HG02759 (cell line): Measurements from ENCODE around the gene CHRNA3.
"Not testable (repeated sequence)": the region's sequence is repeated elsewhere in the genome, so short reads cannot be mapped to it uniquely, and the experiment has no call there.

Experiments
- ATAC-seq: cut with Tn5 transposase; IDR thresholded peaks from one replicate; pipeline ENCODE4 v1.9.1; 2021; ENCODE audit warnings: mild to moderate bottlenecking, moderate library complexity; ENCODE audit not compliant: unreplicated experiment

The CHRNA3 gene

DNA sequence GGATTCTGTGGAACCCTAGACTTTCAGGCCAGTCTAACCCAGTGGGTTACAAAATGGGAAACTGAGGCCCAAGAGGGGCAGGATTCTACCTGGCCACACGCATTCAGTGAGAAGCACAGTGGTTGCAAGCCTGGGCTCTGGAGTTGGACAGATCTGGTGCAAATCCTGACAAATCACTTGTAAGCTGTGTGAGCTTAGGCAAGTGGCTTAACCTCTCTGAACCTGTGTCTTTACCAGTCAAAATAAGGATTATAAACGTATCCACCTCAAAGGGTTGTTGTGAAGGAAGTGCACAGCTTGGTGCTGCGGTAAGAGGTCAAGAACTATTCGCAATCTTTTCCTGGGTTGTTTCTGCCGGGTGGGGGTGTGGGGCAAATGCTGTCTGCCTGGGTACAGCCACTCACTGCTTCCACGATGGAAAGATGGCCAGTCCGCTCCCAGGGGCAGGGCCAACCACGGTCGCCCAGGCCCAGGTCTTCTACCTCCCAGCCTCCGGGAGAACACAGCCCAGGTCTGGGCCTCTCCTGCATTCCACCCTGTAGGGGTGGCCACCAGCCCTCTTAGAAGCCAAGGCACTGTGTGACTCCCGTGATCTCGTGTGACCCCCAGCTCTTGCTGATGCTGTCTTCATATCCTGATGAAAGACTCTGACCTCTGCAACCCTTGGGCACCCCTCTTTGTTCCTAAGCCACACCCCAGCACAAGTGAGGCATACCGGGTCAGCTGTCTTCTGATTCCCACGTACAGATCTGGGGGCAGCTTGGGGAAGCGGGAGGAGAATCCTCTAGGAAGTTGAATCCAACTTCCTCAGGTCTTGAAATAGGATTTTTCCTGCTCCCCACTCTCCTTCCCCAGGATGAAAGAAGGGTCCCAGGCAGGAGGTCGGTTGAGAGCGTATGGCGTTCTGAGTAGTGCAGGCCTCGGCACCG is 1.5 kb downstream of the CHRNA3 start:
- no peak for ATAC-seq

DNA sequence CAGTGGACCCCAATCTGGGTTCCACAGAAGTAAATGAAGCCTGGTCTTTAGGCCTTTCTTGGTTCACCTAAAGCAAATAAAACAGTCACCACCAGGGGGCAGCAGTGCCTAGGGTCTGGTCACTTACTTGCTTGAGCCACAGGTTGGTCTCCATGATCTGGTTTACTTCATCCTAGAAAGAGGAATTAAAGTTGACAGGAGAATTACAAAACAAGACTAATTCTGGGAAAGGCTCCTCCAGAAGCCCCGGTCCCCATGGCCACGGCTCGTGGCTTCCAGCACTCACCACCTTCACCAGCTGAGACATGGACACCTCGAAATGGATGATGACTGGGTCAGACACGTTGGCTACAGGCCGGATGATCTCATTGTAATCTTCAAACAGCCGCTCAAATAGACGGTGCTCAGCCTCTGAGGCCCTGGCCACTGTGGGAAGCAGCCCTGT is 2.3 kb downstream of the CHRNA3 start:
- ATAC-seq, result peak; percentile 47

DNA sequence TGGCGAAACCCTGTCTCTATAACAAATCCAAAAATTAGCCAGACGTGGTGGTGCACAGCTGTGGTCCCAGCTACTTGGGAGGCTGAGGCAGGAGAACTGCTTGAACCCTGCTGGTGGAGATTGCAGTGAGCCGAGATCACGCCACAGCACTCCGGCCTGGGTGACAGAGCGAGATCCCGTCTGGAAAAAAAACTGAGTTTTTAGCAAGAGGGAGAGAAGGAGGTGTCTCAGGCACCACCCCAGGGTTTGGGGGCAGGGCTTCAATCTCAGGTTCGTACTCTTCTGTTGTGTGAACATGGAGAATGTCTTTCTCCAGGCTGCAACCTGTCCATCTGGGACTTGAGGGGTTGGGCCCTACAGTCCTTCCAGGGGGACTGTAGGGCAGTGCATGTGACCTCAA is 2.7 kb downstream of the CHRNA3 start:
- ATAC-seq, result no peak

DNA sequence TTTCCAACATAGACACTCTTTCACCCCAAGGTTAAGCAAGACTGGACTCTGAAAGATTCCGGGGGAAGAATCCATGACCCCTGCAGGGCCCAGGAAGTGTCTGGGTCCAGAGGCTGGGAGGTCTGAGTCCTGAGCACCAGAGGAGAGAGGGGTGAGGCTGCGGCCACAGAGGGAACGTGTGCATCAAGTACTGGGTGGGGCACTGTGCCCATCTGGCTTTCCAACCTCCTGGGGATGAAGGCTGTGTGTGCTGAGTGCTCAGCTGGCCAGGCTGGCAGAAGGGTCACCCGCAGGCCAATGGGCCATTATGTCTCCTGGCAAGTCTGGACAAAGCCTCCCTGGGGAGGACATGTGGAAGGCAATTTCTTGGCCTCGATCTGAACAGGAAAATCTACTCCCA is 3.3 kb downstream of the CHRNA3 start:
- no peak for ATAC-seq

DNA sequence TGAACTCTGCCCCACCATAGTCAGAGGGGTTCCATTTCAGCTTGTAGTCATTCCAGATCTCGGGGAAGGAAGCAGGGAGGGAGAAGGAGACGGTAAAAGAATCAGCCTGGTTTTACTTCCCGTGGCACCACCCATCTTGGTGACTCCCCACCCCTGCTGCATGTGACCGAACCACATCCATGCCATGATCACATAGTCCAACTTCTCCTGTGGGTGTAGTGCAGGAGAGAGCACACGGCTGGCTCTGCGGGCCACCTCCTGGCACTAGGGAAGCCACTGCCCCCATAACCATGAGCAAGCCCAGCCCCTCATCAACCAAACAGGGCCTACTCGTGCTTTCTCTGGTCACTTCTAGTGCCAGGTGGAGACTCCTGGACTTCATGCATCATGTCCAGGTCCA is 3.7 kb downstream of the CHRNA3 start:
- ATAC-seq, result no peak

DNA sequence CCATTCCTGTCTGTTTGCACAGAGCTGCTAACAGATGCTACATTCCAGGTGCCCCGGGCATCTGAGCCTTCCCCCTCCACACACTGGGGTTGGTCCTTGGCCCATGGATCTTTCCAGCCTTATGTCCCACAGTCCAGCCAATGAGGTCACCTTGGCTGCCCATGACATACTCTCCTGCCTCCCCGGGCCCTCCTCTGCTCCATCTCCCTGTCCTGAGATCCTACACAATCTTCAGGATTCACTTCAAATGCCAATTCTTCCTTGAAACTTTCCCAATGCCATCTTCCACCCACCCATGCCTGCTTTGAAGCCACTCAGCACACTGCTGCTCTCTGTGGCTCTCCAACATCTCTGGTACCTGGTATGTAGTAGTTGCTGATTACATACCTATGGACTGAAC is 4.3 kb downstream of the CHRNA3 start:
- ATAC-seq, result no peak

DNA sequence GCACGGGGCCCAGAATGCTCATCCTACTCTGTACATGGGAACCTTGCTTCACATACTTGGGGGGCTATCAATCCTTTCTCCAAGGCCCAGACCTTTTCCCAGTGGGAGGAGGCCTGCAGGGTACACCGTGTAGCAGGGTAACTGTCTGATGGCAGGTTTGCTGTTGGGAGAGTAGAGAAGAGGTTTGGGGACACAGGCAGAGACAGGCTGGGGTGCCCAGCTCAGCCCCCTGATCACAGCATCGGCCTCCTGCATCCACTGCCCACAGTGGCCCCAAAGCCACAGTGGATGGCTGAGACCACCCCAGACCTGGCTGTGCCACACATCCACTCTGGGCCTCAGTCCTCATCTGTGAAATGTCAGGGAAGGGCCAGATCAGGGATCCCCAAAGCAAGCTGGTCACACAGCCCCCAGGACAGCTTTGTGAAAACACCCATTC is 5.6 kb downstream of the CHRNA3 start:
- no peak for ATAC-seq

DNA sequence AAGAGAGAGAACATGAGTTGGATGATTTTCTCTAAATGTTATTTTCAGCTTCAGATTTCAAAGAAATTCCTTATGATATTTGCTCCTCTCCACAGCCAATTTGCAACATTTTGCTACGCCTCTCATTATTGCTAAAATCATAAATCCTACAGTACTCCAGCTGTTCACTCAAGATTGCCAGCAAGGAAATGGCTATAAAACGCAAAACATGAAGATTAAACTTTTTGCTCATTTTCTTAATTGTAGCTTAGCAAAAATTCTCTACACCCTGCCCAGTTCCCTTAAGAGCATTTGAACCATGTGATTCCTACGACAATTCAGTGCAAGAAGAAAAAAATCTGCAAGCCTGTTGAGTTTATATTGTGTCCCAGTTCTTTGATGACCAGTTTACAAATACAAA is 6.8 kb downstream of the CHRNA3 start:
- ATAC-seq, result no peak

DNA sequence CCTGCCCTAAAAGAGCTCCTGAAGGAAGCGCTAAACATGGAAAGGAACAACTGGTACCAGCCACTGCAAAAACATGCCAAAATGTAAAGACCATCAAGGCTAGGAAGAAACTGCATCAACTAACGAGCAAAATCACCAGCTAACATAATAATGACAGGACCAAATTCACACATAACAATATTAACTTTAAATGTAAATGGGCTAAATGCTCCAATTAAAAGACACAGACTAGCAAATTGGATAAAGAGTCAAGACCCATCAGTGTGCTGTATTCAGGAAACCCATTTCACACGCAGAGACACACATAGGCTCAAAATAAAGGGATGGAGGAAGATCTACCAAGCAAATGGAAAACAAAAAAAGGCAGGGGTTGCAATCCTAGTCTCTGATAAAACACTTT is 11.2 kb downstream of the CHRNA3 start:
- ATAC-seq, result not testable (repeated sequence)

DNA sequence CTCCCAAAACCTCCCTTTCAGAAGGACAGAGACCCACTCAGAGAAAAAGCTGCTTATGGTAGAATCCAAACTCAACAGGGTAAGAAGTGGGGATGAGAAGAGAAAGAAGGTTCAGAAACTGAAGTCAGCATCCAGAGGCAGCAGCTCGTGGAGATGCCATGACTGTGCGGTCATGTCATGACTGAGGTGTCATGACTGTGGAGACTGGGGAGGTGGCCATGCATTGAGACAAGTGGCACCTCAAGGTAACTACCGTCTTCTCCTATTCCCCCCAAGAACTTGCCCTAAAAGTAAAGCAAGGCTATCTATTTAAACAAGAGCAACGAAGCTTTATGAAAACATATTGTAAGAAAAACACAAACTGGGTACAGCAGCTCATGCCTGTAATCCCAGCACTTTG is 15.1 kb downstream of the CHRNA3 start:
- ATAC-seq, result no peak

DNA sequence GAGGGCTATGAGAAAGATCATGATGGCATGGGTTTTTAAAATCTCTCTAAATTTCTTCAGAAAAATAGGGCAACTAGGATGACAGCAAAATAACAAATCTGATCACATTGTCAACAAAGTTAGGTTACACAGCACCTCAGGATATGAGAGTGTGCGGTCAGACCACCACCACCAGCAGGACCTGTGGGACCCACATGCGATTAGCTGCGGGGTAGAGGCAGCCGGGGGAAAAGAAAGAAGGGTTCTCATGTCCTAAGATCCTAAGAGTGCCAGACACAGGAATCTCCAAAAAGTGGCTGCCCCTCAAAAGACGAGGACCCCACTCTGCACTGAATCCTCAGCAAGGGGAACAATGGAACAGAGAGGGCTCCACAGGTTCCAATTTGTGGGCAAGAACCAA is 15.6 kb downstream of the CHRNA3 start:
- no peak for ATAC-seq

DNA sequence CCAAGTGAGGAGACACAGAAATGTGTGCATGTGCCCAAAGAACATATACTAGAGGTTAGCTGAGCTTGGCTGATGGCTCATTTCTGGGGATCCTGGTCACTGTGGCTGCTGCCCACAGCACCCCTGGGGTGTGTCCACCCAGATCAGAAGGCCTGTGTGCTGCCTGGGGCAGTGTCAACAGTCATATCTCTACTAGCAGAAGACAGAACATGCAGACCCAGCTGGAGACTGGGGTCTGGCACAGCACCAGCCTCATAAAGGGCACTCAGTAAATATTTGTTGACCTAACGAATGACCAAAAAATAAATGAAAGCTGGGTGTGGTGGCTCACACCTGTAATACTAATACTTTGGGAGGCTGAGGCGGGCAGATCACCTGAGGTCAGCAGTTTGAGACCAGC is 16.4 kb downstream of the CHRNA3 start:
- no peak for ATAC-seq

DNA sequence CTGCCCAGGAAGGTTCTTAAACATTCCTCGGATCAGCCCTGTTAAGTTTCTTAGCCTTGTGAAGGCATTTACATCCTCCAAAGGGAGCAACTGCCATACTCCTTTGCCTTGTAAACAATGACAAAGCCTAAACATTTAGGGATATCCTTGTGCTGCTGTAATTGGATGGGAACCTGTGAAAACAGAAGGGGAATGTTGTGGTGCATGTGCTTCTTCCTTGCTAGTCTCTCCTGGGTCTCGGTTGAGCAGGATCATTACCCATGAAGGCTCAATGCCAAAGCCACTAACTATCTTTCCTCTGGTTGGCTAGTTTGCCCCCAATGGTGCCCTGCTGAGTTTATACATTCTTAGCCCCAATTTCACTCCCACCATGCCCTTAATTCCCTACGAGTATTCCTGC is 17.3 kb downstream of the CHRNA3 start:
- no peak for ATAC-seq

DNA sequence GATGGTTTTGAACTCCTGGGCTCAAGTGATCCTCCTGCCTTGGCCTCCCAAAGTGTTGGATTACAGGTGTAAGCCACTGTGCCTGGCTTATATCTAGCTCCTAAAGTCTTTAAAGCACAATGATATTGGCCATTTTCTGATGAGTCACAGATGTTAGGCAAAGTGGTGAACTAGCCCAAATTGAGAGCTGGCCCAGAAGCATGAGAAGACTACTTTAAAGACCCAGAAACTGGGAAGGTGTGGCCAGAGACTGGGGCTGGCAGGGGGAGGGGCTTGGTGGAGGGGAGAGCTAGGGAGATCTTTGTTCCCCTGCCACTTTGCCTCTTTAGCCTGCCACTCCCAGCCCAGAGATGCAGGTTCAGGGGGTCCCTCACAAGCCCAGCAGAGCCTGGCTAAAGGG is 21.6 kb downstream of the CHRNA3 start:
- ATAC-seq, result no peak

DNA sequence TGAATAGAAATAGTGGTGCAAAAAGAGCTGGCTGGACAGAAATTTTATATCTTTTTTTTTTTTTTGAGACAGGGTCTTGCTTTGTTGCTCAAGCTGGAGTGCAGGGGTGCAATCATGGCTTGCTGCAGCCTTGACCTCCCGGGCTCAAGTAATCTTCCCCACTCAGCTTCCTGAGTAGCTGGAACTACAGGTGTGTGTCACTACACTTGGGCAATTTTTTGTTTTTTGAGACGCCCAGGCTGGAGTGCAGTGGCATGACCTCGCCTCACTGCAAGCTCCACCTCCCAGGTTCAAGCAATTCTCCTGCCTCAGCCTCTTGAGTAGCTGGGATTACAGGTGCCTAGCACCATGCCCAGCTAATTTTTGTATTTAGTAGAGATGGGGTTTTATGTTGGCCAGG is 22.4 kb downstream of the CHRNA3 start:
- ATAC-seq, result no peak

DNA sequence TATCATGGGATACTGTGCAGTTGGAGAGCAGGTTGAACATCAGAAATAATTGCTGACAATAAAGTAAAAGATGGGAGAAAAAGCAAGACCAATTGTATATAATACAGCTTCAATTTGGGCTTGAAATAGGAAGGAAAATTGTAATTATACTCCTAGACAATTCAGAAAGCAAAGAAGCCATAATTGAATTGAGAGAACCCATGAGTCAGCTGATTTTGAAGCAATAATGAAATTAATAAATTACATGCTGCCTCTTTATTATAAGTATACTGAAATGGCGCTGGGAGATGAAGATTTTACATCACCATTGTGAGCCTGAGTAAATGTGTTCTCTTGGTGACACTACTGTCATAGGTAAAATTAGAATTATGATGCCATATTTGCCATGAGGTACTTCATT is 23.2 kb downstream of the CHRNA3 start:
- no peak for ATAC-seq

DNA sequence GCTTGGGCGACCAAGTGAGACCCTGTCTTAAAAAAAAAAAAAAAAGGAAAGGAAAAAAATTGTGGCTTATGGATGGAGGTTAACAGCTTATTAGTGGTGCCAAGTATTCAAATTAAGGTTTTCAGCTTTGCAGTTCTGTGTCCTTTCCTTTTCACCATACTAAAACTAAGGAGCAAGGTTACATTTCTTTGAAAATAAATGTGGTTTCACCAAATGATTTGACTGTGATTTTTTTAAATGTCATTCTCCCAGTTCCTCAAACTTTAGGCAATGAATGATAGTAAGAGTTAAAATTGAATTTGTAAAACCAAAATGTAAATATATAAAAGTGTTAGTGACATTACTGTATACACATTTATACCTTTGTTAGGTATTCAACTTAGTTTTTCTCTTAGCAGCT is 45.9 kb downstream of the CHRNA3 start:
- no peak for ATAC-seq

DNA sequence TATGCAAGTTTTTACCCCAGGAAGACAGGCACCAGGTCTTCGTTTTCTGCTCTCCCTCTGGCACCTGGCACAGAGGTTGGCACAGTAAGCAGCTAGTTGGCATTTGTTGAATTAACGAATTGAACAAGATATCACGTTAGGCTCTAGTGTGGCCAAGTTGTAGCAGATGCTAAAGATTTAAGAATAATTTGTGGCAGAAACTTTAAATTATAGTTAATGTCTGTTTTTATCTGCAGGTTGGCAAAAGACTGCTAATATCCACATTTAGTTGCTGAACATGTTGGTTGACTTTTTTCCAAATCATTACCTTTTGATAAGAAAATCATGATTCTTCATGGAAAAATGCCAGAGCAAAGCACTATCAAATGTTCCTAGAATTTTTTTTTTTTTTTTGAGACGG is 47.4 kb downstream of the CHRNA3 start:
- ATAC-seq, result no peak

DNA sequence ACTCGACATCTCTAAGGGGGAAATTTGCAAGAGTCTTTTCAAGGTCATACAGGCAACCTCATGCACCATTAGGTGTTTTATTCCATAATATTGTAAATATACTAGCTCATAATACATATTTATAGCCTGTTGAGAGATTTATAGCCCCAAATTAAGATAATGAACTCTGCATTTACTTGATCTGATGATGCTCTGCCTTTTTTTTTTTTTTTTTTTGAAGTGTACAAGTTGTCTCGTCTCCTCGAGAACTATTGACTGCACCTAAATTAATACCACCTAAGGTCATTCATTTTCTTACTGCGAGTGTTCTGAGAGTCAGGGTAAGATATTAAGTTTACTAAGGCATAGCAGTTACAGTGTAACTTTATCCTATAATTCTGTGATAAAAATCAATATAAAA is 49.4 kb downstream of the CHRNA3 start:
- no peak for ATAC-seq

DNA sequence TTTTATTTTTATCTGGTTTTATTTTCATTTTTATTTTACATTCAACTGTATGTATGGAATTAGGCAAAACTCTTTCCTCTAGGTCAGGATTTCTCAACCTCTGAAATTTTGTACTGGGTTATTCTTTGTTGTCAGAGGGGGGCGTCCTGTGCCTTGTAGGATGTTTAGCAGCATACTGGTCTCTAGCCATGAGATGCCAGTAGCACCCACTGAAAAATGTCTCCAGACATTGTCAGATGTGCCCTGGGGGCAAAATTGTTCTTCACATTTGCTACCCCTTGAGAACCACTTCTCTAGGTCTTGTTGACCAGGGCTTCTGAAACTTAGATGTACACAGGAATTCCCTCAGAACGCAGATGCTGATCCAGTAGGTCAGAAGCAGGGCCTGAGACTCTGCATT is 50.1 kb downstream of the CHRNA3 start:
- ATAC-seq, result no peak

DNA sequence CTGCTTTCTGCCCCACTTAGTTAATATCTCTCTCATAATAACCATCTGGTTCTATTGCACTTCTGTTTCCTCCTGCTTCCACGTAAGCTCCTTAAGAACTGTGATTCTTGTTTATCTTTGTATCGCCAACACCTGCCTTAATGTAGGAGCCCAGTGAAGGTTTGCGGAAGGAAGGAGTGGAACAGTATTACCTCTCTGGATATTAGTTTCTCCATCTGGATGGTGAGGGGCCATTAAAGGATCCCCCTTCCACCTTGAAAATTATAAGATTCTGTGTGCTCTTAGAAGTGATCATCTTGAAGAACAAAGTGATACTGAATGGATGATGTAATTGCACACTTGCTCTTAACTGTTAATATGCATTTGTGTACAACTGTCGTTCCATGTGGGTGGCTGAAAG is 53.3 kb downstream of the CHRNA3 start:
- ATAC-seq, result no peak

DNA sequence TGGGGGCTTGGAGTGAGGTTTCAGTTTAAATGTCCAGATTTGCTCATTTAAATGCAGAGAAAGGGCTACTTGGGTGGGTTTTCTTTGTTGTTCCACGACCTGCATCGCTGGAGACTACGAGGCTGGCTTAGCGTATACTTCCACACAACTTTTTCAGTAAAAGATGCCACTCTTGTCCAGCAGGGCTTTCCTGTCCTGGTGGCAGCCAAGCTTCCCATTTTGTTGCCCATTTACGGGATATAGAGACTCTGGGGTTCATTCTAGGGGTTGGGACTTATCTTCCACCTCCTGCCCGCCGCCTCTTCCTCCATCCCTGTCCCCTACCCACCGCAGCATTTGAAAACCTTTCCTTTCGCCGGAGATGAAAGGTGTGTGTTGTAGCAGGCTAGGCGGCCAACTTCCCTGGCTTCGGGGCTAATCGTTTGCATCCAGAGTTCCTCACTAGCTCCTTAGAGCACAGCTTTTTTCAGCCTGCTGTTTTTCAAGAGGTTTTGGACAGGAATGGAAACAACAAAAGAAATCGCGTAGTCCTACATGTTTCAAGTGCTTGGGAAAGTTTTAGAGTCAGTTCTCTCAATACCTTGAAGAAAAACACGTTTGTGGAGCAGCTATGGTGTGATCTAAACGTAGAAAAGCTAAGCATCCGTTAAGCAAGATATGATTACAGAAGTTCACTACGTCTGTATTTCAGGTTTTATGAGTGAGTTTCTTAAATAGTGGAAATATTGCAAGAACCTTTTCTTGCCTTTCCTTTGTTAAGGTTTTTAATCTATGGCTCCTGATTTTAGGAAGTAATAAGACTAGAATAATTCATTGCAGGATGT is 54.6 kb downstream of the CHRNA3 start:
- peak; percentile 23 for ATAC-seq
